HL-60 (cell line): ENCODE data around the gene DHRS7C.

Experiments
- DNase-seq, 2 experiments: peaks; one replicate each; pipeline ENCODE4 v3.0.0-alpha.2; 2010 to 2020; ENCODE audit warnings: low read depth in 1 of 2, low spot score in 1 of 2
- H3K27ac ChIP-seq: fragments of 250-450 bp; sonication (Bioruptor Pico); replicated peaks from 2 replicates; pipeline ENCODE4 v1.5.1; 2020; ENCODE audit warnings: mild to moderate bottlenecking, moderate library complexity
- H3K27me3 ChIP-seq: fragments of 250-450 bp; sonication (Bioruptor Pico); 2 replicates; pipeline ENCODE4 v1.5.1; 2021; ENCODE audit warnings: mild to moderate bottlenecking, moderate library complexity; ENCODE audit not compliant: insufficient read depth, poor library complexity, severe bottlenecking
- H3K4me3 ChIP-seq: replicated peaks from 2 replicates; pipeline ENCODE4 v1.5.1; 2011; ENCODE audit warnings: mild to moderate bottlenecking, control low read depth, low read length; ENCODE audit not compliant: insufficient read depth
- CTCF ChIP-seq: IDR thresholded peaks from one replicate; pipeline ENCODE4 v1.5.1; 2011; ENCODE audit warnings: low read length, control low read depth, inconsistent platforms; ENCODE audit not compliant: insufficient read depth
- GABPA ChIP-seq: IDR thresholded peaks from 2 replicates; pipeline ENCODE4 v1.6.1; 2012; ENCODE audit warnings: low read depth
- POLR2AphosphoS5 ChIP-seq: IDR thresholded peaks from 2 replicates; pipeline ENCODE4 v1.6.1; 2012; ENCODE audit warnings: low read depth
- SPI1 ChIP-seq: IDR thresholded peaks from 2 replicates; pipeline ENCODE4 v1.6.1; 2012; ENCODE audit warnings: low read depth, mild to moderate bottlenecking, borderline replicate concordance
- TF ChIP-seq, protein P1 (sequence below): IDR thresholded peaks from 2 replicates; pipeline ENCODE4 v1.6.1; 2012; ENCODE audit warnings: low read depth; ENCODE audit not compliant: insufficient replicate concordance

The DHRS7C gene

DNA sequence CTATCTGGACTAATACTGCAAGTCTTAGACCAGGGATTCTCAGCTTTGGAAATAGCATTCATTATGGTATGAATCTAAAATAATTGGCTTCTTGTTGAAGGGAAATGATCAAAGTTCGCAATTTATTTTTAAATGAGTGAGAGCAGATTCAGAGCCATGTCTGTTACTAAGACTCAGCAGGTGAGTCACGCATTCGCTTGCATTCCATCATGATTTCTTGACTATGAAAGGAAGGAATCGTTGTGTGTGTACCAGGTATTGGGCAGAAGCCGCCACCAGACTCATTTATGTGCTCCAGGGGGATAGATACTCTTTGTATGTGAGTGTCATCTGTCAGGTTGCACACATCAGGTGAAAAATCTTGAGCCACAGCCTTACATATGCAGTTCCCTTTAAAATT, 19.7 kb upstream of the DHRS7C start:
- Histone ChIP-seq H3K4me3 (no peak overlapping the region), H3K27ac (no peak overlapping the region)
- no peak for DNase-seq

DNA sequence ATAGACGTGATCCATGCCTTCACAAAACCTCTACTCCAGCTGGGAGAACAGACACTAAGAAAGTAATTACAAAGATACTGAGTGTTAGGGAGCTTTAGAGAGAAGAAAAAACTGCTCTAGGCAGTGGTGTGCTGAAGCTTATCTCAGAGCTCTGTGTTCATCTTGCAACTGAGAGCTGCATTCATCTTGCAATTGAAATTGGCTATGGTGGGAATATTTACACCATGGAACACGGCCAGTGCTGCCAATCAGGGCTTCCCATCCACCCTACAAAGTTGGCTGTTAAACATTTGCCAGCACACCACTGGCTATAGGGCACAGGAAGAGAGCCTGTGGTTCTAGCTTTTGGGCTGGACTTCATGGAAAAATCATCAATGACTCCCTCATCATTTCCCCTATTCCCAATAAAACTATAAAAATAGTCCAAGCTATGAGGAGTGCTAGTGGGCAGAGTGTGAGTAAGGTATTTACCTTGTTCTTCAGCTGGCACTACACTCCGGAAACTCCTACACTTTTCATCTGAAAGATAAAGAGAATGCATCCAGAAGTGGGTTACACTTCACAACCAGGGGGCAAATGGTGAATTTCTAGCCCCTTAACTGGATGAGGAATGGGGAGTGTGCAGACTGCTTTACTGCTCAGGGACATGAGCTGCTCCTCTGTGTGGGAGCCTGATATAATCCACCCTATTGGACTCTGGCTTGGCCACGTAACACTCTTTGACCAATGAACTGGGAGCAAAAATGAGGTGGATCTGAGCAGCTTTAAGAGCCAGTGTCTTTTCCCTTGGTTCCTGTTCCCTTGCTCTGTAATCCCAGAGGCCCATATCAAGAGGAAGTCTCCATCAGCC, 18.9 kb upstream of the DHRS7C start:
- Histone ChIP-seq H3K4me3 (no peak overlapping the region), H3K27ac (no peak overlapping the region), H3K27me3 (no peaks in the 10 kb centered on the region)
- TF ChIP-seq CTCF (no peak), GABPA (no peak), POLR2AphosphoS5 (no peak), SPI1 (no peak)
- TF ChIP-seq, protein P1, sequence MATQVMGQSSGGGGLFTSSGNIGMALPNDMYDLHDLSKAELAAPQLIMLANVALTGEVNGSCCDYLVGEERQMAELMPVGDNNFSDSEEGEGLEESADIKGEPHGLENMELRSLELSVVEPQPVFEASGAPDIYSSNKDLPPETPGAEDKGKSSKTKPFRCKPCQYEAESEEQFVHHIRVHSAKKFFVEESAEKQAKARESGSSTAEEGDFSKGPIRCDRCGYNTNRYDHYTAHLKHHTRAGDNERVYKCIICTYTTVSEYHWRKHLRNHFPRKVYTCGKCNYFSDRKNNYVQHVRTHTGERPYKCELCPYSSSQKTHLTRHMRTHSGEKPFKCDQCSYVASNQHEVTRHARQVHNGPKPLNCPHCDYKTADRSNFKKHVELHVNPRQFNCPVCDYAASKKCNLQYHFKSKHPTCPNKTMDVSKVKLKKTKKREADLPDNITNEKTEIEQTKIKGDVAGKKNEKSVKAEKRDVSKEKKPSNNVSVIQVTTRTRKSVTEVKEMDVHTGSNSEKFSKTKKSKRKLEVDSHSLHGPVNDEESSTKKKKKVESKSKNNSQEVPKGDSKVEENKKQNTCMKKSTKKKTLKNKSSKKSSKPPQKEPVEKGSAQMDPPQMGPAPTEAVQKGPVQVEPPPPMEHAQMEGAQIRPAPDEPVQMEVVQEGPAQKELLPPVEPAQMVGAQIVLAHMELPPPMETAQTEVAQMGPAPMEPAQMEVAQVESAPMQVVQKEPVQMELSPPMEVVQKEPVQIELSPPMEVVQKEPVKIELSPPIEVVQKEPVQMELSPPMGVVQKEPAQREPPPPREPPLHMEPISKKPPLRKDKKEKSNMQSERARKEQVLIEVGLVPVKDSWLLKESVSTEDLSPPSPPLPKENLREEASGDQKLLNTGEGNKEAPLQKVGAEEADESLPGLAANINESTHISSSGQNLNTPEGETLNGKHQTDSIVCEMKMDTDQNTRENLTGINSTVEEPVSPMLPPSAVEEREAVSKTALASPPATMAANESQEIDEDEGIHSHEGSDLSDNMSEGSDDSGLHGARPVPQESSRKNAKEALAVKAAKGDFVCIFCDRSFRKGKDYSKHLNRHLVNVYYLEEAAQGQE: no peak
- no peak for DNase-seq

More for the DNA sequence above, 19.7 kb upstream of the DHRS7C start:
- H3K27me3 ChIP-seq: no peaks in the 10 kb centered on the region
- TF ChIP-seq POLR2AphosphoS5: no peak
- TF ChIP-seq GABPA: no peak
- TF ChIP-seq SPI1: no peak
- TF ChIP-seq CTCF: no peak
- TF ChIP-seq, protein P1: no peak

DNA sequence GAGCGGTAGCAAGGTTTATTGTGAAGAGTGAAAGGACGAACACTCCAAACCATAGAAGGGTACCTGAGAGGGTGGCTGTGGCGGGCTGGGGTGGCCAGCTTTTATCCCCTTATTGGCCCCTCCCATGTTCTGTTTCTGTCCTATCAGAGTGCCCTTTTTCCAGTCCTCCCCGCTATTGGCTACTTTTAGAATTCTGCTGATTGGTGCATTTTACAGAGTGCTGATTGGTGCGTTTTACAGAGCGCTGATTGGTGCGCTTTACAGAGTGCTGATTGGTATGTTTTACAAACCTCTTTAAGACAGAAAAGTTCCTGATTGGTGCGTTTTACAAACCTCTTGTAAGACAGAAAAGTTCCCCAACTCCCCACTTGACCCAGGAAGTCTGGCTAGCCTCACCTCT, 18.0 kb upstream of the DHRS7C start:
- no peak for DNase-seq
- Histone ChIP-seq H3K4me3 (no peak overlapping the region), H3K27me3 (no peaks in the 10 kb centered on the region), H3K27ac (no peak overlapping the region)
- no peak for TF ChIP-seq SPI1
- TF ChIP-seq, protein P1: no peak
- no peak for TF ChIP-seq POLR2AphosphoS5
